Osteoblast (primary cell): ENCODE data around the gene ITM2C. TPM values are rescaled to one million over a fixed set of nuclear protein-coding genes. Genes with fewer than 3 reads are reported as not detected.

ENCODE experiments used
- DNase-seq: peaks from one replicate; pipeline ENCODE4 v3.0.0; 2011; ENCODE audit warnings: low spot score, mixed read lengths; ENCODE audit not compliant: insufficient read length; ENCODE audit errors: missing footprints
- H2AFZ ChIP-seq: 2 replicates; pipeline ENCODE4 v1.6.0; 2011; ENCODE audit warnings: mild to moderate bottlenecking, low read length
- H3K27ac ChIP-seq: 2 replicates; pipeline ENCODE4 v1.5.1; 2011; ENCODE audit warnings: mild to moderate bottlenecking, low read depth, low read length, moderate library complexity
- H3K27me3 ChIP-seq: 2 replicates; pipeline ENCODE4 v1.6.0; 2012; ENCODE audit warnings: mild to moderate bottlenecking, control low read depth, inconsistent platforms, low read length, moderate library complexity; ENCODE audit not compliant: insufficient read depth
- H3K36me3 ChIP-seq: 2 replicates; pipeline ENCODE4 v1.5.1; 2011; ENCODE audit warnings: mild to moderate bottlenecking, low read length, control low read depth, moderate library complexity; ENCODE audit not compliant: insufficient read depth
- H3K4me1 ChIP-seq: 2 replicates; pipeline ENCODE4 v1.5.1; 2011; ENCODE audit warnings: mild to moderate bottlenecking, low read length, control low read depth, moderate library complexity; ENCODE audit not compliant: insufficient read depth
- H3K4me2 ChIP-seq: 2 replicates; pipeline ENCODE4 v1.6.0; 2011; ENCODE audit warnings: mild to moderate bottlenecking, low read length; ENCODE audit not compliant: insufficient read depth
- H3K4me3 ChIP-seq: fragments of 200-600 bp; sonication (generic); 3 replicates; pipeline ENCODE4 v1.5.1; 2012; ENCODE audit warnings: mild to moderate bottlenecking, low read length, inconsistent platforms; ENCODE audit not compliant: insufficient read depth
- H3K79me2 ChIP-seq: 2 replicates; pipeline ENCODE4 v1.6.0; 2012; ENCODE audit warnings: mild to moderate bottlenecking, low read length, control low read depth, inconsistent platforms; ENCODE audit not compliant: insufficient read depth
- H3K9me3 ChIP-seq: 2 replicates; pipeline ENCODE4 v1.5.1; 2011; ENCODE audit warnings: low read depth, low read length, control low read depth
- H4K20me1 ChIP-seq: 2 replicates; pipeline ENCODE4 v1.6.0; 2012; ENCODE audit warnings: mild to moderate bottlenecking, low read length, control low read depth; ENCODE audit not compliant: insufficient read depth
- total RNA-seq: library from RNA; depleted of rRNA; stranded (reverse); fragments of >200 nt; gene quantifications from 2 replicates; pipeline ENCODE4 v1.2.3, GENCODE V29; 2012
- TF ChIP-seq, protein P1 (sequence below): IDR thresholded peaks from 2 replicates; pipeline ENCODE4 v1.5.1; 2011; ENCODE audit warnings: mild to moderate bottlenecking, low read depth, low read length, moderate library complexity; ENCODE audit errors: extremely low read depth

Gene ITM2C, protein sequence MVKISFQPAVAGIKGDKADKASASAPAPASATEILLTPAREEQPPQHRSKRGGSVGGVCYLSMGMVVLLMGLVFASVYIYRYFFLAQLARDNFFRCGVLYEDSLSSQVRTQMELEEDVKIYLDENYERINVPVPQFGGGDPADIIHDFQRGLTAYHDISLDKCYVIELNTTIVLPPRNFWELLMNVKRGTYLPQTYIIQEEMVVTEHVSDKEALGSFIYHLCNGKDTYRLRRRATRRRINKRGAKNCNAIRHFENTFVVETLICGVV
- 52.2 and 63.7 TPM in 2 replicates for total RNA-seq

DNA sequence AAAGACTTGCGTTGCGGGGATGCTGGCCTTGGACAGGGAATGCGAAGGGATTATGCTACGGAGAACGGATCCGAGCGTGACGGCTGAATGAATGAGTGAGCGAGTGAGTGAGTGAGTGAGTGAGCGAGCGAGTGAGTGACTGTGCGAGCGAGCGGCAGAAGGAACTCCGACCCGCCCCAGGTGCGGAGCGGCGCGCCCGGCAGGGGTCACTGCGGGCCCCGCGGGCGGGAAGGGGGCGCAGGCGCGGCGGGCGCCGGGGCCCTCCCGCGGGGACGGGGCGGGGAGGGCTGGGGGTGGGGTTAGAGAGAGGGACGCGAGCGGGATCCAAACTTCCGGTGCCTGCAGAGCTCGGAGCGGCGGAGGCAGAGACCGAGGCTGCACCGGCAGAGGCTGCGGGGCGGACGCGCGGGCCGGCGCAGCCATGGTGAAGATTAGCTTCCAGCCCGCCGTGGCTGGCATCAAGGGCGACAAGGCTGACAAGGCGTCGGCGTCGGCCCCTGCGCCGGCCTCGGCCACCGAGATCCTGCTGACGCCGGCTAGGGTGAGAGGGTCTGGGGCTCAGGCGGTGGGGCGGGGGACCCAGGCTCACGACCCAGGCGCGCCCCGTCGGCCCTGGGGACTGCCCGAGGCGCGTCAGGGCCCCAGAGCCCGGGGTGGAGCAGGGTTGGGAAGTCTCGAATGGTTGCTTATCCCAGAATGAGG is at the start of gene ITM2C:
Gene ITM2C, plus strand, starts transcription at position 338 of the 702 bp plus-strand sequence. Its CDS starts 84 bp downstream, at position 422.
- Histone ChIP-seq H2AFZ (peak within 1 kb of the TSS; percentile 84), H3K4me2 (peak within 1 kb of the TSS; percentile 90), H3K79me2 (no peaks in the 10 kb centered on the region), H3K9me3 (no peaks in the 10 kb centered on the region), H3K27me3 (peaks cover 17% of the 10 kb centered on the region), H3K4me3 (peak within 1 kb of the TSS; percentile 76), H4K20me1 (peaks cover 15% of the 10 kb centered on the region), H3K27ac (no peak within 1 kb of the TSS), H3K36me3 (no peaks in the 10 kb centered on the region), H3K4me1 (peaks cover 6% of the 10 kb centered on the region)
- TF ChIP-seq, protein P1, sequence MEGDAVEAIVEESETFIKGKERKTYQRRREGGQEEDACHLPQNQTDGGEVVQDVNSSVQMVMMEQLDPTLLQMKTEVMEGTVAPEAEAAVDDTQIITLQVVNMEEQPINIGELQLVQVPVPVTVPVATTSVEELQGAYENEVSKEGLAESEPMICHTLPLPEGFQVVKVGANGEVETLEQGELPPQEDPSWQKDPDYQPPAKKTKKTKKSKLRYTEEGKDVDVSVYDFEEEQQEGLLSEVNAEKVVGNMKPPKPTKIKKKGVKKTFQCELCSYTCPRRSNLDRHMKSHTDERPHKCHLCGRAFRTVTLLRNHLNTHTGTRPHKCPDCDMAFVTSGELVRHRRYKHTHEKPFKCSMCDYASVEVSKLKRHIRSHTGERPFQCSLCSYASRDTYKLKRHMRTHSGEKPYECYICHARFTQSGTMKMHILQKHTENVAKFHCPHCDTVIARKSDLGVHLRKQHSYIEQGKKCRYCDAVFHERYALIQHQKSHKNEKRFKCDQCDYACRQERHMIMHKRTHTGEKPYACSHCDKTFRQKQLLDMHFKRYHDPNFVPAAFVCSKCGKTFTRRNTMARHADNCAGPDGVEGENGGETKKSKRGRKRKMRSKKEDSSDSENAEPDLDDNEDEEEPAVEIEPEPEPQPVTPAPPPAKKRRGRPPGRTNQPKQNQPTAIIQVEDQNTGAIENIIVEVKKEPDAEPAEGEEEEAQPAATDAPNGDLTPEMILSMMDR, result peak; percentile 6
- peak; percentile 97 for DNase-seq

DNA sequence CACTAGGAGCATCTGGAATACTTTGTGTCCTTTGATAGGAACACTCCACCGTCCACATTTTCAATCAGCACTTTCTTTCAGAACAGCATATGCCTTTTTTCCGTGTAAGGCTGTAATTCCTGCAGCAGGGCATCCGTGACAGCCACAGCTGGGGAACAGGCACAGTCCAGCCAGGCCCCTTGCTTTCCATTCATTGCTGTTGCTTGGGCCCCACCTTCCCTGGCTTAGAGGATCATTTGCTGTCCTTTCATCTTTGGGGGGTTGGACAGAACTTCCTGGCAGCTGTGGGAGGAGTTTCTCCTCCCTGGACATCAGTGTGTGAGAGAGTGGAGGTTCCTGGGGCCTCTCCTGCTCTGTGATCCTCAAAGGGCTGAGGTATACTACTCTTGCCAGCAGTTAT is 49.7 kb upstream of the ITM2C start:
- no peak overlapping the region for H3K4me3 ChIP-seq
- H4K20me1 ChIP-seq, result no peaks in the 10 kb centered on the region
- H3K4me1 ChIP-seq, result no peaks in the 10 kb centered on the region
- DNase-seq, result peak; percentile 23
- H3K27ac ChIP-seq, result no peak overlapping the region
- peaks cover 57% of the 10 kb centered on the region for H3K36me3 ChIP-seq
- H3K79me2 ChIP-seq, result no peaks in the 10 kb centered on the region
- no peak overlapping the region for H2AFZ ChIP-seq
- no peak overlapping the region for H3K4me2 ChIP-seq
- TF ChIP-seq, protein P1, result no peak
- no peaks in the 10 kb centered on the region for H3K27me3 ChIP-seq
- no peaks in the 10 kb centered on the region for H3K9me3 ChIP-seq

DNA sequence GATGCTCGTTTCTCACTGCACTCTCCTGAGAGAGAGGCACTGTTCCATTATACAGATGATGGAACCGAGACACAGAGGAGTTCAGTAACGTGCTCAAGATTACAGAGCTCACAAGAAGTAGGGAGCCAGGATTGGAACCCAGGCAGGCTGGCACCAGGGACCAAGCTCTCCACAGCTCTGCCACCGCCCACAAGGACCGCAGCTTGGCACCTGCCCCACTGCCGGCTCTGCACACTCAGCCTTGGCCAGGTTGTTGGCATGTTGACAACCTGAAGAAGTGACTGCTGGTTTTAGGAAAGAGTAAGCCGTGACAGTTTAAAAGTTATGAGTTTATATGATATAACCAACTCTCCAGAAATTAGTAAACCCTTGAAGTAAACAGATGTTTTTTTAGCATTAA is 48.0 kb upstream of the ITM2C start:
- TF ChIP-seq, protein P1, result no peak

DNA sequence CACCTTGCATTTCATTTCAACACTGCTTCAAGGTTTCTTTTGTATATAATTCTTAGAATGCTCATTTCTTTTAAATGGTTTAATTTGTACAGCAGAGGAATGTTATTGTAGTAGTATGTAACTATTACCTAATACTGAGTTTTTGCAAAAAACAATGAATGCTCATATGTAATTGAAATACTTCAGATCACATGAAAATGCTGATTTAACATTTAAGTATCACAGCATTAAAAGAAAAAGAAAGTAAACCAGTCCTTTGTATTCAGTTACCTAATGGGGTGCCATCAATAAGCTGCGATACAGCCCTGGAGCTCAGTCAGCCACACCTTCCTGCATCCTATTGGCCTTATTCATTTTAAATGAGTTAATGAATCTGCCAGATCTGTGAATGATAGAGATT is 45.3 kb upstream of the ITM2C start:
- TF ChIP-seq, protein P1, result no peak
- no peak overlapping the region for H2AFZ ChIP-seq
- DNase-seq, result no peak

More for the DNA sequence above, 48.0 kb upstream of the ITM2C start:
- Histone ChIP-seq H3K27me3 (no peaks in the 10 kb centered on the region), H3K36me3 (peaks cover 44% of the 10 kb centered on the region), H3K4me1 (no peaks in the 10 kb centered on the region), H2AFZ (no peak overlapping the region), H3K4me3 (no peak overlapping the region), H3K9me3 (no peaks in the 10 kb centered on the region), H3K27ac (no peak overlapping the region), H3K4me2 (no peak overlapping the region), H3K79me2 (no peaks in the 10 kb centered on the region), H4K20me1 (no peaks in the 10 kb centered on the region)
- no peak for DNase-seq

More for the DNA sequence above, 45.3 kb upstream of the ITM2C start:
- H3K27me3 ChIP-seq, result no peaks in the 10 kb centered on the region
- no peak overlapping the region for H3K4me3 ChIP-seq
- no peak overlapping the region for H3K27ac ChIP-seq
- no peaks in the 10 kb centered on the region for H3K9me3 ChIP-seq
- no peak overlapping the region for H3K4me2 ChIP-seq
- H4K20me1 ChIP-seq, result peaks cover 3% of the 10 kb centered on the region
- peaks cover 32% of the 10 kb centered on the region for H3K36me3 ChIP-seq
- no peaks in the 10 kb centered on the region for H3K4me1 ChIP-seq
- H3K79me2 ChIP-seq, result no peaks in the 10 kb centered on the region
